SKM-1 (cell line): ENCODE measurements around the gene PRR7.

Source experiments
- DNase-seq: peaks from one replicate; lab custom pipeline; 2025; ENCODE audit not compliant: unreplicated experiment; lab: John Stamatoyannopoulos, UW

The PRR7 gene

GRCh38 chr5:177497292-177498012, 50.8 kb downstream of the PRR7 start, which contains the start of gene PDLIM7:
TSS of gene PDLIM7 (minus strand) at chr5:177497604. CDS start at chr5:177496512, 1,092 bp downstream.
- peak; percentile 91 for DNase-seq

- DNase-seq: no peak
These were observed 51.6 kb downstream of the PRR7 start for GRCh38 chr5:177498013-177498787.

GRCh38 chr5:177499842-177500241, 53.2 kb downstream of the PRR7 start:
- DNase-seq: no peak

- DNase-seq: peak; percentile 45
These were observed 54.3 kb downstream of the PRR7 start for GRCh38 chr5:177500685-177501522.

- DNase-seq: no peak
These were observed 55.5 kb downstream of the PRR7 start for GRCh38 chr5:177501874-177502678.

- no peak for DNase-seq
These were observed 56.3 kb downstream of the PRR7 start for GRCh38 chr5:177502886-177503285.

GRCh38 chr5:177503351-177504085, 56.9 kb downstream of the PRR7 start:
- no peak for DNase-seq

- DNase-seq: no peak
These were observed 57.8 kb downstream of the PRR7 start for GRCh38 chr5:177504086-177505056.

- no peak for DNase-seq
These were observed 58.5 kb downstream of the PRR7 start for GRCh38 chr5:177505075-177505474.
